ENCODE data around the gene PLP2. TPM values are rescaled to one million over a fixed set of nuclear protein-coding genes. Genes with fewer than 3 reads are reported as not detected.
"Not testable (repeated sequence)": the region's sequence is repeated elsewhere in the genome, so short reads cannot be mapped to it uniquely, and the experiment has no call there.

Gene PLP2
- 33.7 and 54.6 TPM in 2 replicates for total RNA-seq (2012; rRNA removed)

DNA sequence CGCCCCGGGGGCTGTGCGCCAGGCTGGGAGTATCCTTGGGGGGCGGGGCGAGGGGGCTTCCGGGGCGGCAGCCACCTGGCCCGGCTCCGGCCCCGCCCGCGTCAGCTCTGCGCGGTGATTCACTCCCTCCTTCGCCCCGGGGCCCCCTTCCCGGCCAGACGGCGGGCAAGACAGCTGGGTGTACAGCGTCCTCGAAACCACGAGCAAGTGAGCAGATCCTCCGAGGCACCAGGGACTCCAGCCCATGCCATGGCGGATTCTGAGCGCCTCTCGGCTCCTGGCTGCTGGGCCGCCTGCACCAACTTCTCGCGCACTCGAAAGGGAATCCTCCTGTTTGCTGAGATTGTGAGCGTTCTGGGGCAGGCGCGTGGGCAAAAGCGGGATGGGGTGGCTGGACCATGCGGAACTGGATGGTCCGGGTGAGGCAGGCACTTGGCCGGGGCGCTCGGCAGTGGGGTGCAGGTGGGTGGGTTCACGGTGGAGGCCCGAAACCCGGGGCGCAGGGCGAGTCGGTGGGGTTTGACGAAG, at the start of gene PLP2:
Gene PLP2 (plus strand): TSS at position 147 of the 528 bp plus-strand sequence. CDS start 103 bp downstream, at position 250.
- H3K9me3 ChIP-seq (replicated peaks; ENCODE audit: low read length), result no peaks in the 10 kb centered on the region
- peak within 1 kb of the TSS; percentile 85 for H3K9ac ChIP-seq (ENCODE audit: low read depth, low read length)
- H3K4me1 ChIP-seq (ENCODE audit: control insufficient read depth, insufficient read depth, low read length), result peaks cover 17% of the 10 kb centered on the region
- H3K36me3 ChIP-seq (ENCODE audit: insufficient read depth, low read length), result peaks cover 23% of the 10 kb centered on the region
- H3K4me2 ChIP-seq (ENCODE audit: low read length), result peak within 1 kb of the TSS; percentile 82
- H3K27me3 ChIP-seq (ENCODE audit: control insufficient read depth, insufficient read depth, low read length), result no peaks in the 10 kb centered on the region
- H3K4me3 ChIP-seq (ENCODE audit: low read length), result peak within 1 kb of the TSS; percentile 75

DNA sequence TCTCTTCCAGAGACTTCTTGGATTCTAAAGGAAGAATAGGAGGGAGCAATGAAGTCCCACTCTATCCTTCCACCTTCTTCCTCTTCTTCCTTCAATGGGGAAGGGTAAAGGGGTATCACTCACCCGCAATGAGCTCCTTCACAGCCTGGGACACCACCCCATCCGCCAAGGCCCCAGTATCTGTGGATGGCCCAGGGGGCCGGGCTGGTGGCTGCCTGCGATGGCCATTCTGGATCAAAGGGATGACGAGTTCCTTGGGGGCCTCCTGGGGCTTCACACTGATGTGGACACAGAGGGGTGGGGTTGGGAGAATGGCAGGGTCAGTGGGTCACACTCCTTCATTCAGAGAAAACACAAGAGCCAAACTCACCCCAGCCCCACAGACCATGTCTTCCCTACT, 49.2 kb upstream of the PLP2 start:
- Histone ChIP-seq H3K4me3 (ENCODE audit: low read length) (peak overlapping the region; percentile 81), H3K9ac (ENCODE audit: low read depth, low read length) (peak overlapping the region; percentile 93), H3K27me3 (ENCODE audit: control insufficient read depth, insufficient read depth, low read length) (no peaks in the 10 kb centered on the region)

DNA sequence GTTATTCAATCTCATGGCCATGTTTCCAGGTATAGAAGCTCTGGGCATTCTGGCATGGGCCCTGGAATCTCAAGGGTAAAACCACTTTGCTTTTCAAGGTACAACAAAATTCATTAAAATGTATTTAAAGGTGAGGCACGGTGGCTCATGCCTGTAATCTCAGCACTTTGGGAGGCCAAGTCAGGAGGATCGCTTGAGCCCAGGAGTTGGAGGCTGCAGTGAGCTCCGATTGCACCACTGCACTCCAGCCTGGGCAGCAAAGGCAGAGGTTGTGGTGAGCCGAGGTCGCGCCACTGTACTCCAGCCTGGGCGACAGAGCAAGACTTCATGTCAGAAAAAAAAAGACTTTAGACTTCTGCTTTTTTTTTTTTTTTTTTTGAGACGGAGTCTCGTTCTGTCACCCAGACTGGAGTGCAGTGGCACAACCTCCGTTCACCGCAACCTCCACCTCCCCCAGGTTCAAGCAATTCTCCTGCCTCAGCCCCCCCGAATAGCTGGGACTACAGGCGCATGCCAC, 43.9 kb upstream of the PLP2 start:
- not testable (repeated sequence) for H3K4me2 ChIP-seq (ENCODE audit: low read length); H3K36me3 ChIP-seq (ENCODE audit: insufficient read depth, low read length); H3K9me3 ChIP-seq (replicated peaks; ENCODE audit: low read length); H3K9ac ChIP-seq (ENCODE audit: low read depth, low read length); H3K27me3 ChIP-seq (ENCODE audit: control insufficient read depth, insufficient read depth, low read length); H3K4me3 ChIP-seq (ENCODE audit: low read length); H3K4me1 ChIP-seq (ENCODE audit: control insufficient read depth, insufficient read depth, low read length)

More for the DNA sequence above, 49.2 kb upstream of the PLP2 start:
- peak overlapping the region; percentile 79 for H3K4me2 ChIP-seq (ENCODE audit: low read length)
- H3K4me1 ChIP-seq (ENCODE audit: control insufficient read depth, insufficient read depth, low read length), result no peaks in the 10 kb centered on the region
- H3K36me3 ChIP-seq (ENCODE audit: insufficient read depth, low read length), result peaks cover 4% of the 10 kb centered on the region
- H3K9me3 ChIP-seq (replicated peaks; ENCODE audit: low read length), result no peaks in the 10 kb centered on the region

- H3K9me3 ChIP-seq (replicated peaks; ENCODE audit: low read length), result no peaks in the 10 kb centered on the region
- no peaks in the 10 kb centered on the region for H3K27me3 ChIP-seq (ENCODE audit: control insufficient read depth, insufficient read depth, low read length)
- no peak overlapping the region for H3K4me3 ChIP-seq (ENCODE audit: low read length)
- no peaks in the 10 kb centered on the region for H3K4me1 ChIP-seq (ENCODE audit: control insufficient read depth, insufficient read depth, low read length)
- H3K36me3 ChIP-seq (ENCODE audit: insufficient read depth, low read length), result no peaks in the 10 kb centered on the region
- H3K4me2 ChIP-seq (ENCODE audit: low read length), result no peak overlapping the region
- no peak overlapping the region for H3K9ac ChIP-seq (ENCODE audit: low read depth, low read length)
Observed at GRCh38 chrX:49129427-49129826, 42.3 kb upstream of the PLP2 start.

DNA sequence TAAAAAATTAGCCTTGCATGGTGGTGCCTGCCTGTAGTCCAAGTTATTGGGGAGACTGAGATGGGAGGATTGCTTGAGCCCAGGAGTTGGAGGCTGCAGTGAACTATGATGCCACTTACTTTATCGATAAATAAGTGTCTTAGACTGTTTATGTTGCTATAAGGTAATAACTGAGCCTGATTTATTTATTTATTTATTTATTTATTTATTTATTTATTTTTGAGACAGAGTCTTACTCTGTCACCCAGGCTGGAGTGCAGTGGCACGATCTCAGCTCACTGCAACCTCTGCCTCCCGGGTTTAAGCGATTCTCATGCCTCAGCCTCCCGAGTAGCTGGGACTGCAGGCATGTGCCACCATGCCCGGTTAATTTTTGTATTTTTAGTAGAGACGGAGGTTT, 39.4 kb upstream of the PLP2 start:
- H3K4me2 ChIP-seq (ENCODE audit: low read length); H3K9ac ChIP-seq (ENCODE audit: low read depth, low read length); H3K4me1 ChIP-seq (ENCODE audit: control insufficient read depth, insufficient read depth, low read length): not testable (repeated sequence)

DNA sequence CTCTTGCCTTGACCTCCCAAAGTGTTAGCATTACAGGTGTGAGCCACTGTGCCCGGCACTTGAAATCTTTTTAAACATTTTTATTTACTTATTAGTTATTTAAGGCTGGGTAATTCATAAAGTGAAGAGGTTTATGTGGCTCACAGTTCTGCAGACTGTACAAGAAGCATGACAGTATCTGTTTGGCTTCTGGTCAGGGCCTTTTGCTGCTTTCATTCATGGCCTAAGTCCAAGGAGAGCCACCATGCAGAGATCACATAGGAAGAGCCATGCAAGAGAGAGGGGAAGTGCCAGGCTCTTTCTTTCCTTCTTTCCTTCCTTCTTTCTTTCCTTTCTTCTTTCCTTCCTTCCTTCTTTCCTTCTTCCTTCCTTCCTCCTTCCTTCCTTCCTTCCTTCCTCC, 37.9 kb upstream of the PLP2 start:
- H3K4me3 ChIP-seq (ENCODE audit: low read length), result no peak overlapping the region
- H3K36me3 ChIP-seq (ENCODE audit: insufficient read depth, low read length), result no peaks in the 10 kb centered on the region
- no peak overlapping the region for H3K4me2 ChIP-seq (ENCODE audit: low read length)
- H3K27me3 ChIP-seq (ENCODE audit: control insufficient read depth, insufficient read depth, low read length), result no peaks in the 10 kb centered on the region
- H3K9me3 ChIP-seq (replicated peaks; ENCODE audit: low read length), result no peaks in the 10 kb centered on the region
- no peaks in the 10 kb centered on the region for H3K4me1 ChIP-seq (ENCODE audit: control insufficient read depth, insufficient read depth, low read length)
- no peak overlapping the region for H3K9ac ChIP-seq (ENCODE audit: low read depth, low read length)

More for the DNA sequence above, 39.4 kb upstream of the PLP2 start:
- not testable (repeated sequence) for H3K27me3 ChIP-seq (ENCODE audit: control insufficient read depth, insufficient read depth, low read length); H3K36me3 ChIP-seq (ENCODE audit: insufficient read depth, low read length); H3K4me3 ChIP-seq (ENCODE audit: low read length); H3K9me3 ChIP-seq (replicated peaks; ENCODE audit: low read length)

DNA sequence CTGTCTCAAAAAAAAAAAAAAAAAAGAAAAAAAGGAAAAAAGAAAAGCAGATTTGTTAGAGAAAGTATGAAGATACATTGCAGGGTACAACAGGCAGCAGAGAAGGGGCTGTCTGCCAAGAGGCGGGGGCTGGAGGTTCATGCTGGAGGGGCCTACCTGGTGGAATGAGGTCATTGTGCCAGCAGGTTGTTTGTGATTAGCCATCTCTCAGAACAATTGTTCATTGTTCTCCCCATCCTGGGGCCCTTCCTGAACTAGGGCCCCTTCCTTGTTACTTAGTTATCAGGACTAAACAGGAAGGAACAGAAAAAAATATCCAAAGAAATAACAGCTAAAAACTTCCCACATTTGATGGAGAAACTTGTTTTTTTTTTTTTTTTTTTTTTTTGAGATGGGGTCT, 34.2 kb upstream of the PLP2 start:
- no peaks in the 10 kb centered on the region for H3K4me1 ChIP-seq (ENCODE audit: control insufficient read depth, insufficient read depth, low read length)
- no peak overlapping the region for H3K4me3 ChIP-seq (ENCODE audit: low read length)
- no peaks in the 10 kb centered on the region for H3K36me3 ChIP-seq (ENCODE audit: insufficient read depth, low read length)
- no peaks in the 10 kb centered on the region for H3K27me3 ChIP-seq (ENCODE audit: control insufficient read depth, insufficient read depth, low read length)
- no peak overlapping the region for H3K9ac ChIP-seq (ENCODE audit: low read depth, low read length)
- H3K4me2 ChIP-seq (ENCODE audit: low read length), result no peak overlapping the region
- peaks cover 3% of the 10 kb centered on the region for H3K9me3 ChIP-seq (replicated peaks; ENCODE audit: low read length)

- Histone ChIP-seq H3K9me3 (replicated peaks; ENCODE audit: low read length) (peaks cover 3% of the 10 kb centered on the region), H3K4me3 (ENCODE audit: low read length) (no peak overlapping the region), H3K27me3 (ENCODE audit: control insufficient read depth, insufficient read depth, low read length) (no peaks in the 10 kb centered on the region), H3K36me3 (ENCODE audit: insufficient read depth, low read length) (no peaks in the 10 kb centered on the region), H3K4me2 (ENCODE audit: low read length) (no peak overlapping the region), H3K4me1 (ENCODE audit: control insufficient read depth, insufficient read depth, low read length) (no peaks in the 10 kb centered on the region), H3K9ac (ENCODE audit: low read depth, low read length) (no peak overlapping the region)
Observed at GRCh38 chrX:49139713-49140112, 32.0 kb upstream of the PLP2 start.

DNA sequence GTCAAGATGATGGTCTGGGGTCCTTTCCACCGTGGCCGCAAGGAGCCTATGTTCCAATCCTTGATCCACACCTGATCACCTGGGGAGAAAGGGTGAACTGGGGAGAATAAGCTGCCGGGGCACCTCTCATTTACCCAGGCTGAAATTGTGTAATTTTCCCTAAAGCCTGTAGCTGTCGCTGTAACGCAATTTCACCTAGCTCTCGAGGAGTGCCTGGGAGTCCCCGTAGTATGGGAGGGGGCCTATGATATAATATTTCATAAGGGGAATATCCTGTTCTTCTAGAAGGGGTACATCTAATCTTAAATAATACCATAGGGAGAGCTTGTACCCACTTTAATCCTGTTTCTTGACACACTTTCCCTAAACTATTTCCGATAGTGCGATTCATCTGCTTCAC, 29.4 kb upstream of the PLP2 start:
- H3K4me2 ChIP-seq (ENCODE audit: low read length); H3K9me3 ChIP-seq (replicated peaks; ENCODE audit: low read length); H3K27me3 ChIP-seq (ENCODE audit: control insufficient read depth, insufficient read depth, low read length); H3K9ac ChIP-seq (ENCODE audit: low read depth, low read length); H3K36me3 ChIP-seq (ENCODE audit: insufficient read depth, low read length); H3K4me1 ChIP-seq (ENCODE audit: control insufficient read depth, insufficient read depth, low read length); H3K4me3 ChIP-seq (ENCODE audit: low read length): not testable (repeated sequence)

GRCh38 chrX:49143154-49143553, 28.5 kb upstream of the PLP2 start:
- not testable (repeated sequence) for H3K4me2 ChIP-seq (ENCODE audit: low read length); H3K27me3 ChIP-seq (ENCODE audit: control insufficient read depth, insufficient read depth, low read length); H3K4me1 ChIP-seq (ENCODE audit: control insufficient read depth, insufficient read depth, low read length); H3K4me3 ChIP-seq (ENCODE audit: low read length); H3K9ac ChIP-seq (ENCODE audit: low read depth, low read length); H3K36me3 ChIP-seq (ENCODE audit: insufficient read depth, low read length); H3K9me3 ChIP-seq (replicated peaks; ENCODE audit: low read length)

GRCh38 chrX:49147282-49147681, 24.4 kb upstream of the PLP2 start:
- H3K9ac ChIP-seq (ENCODE audit: low read depth, low read length), result no peak overlapping the region
- no peaks in the 10 kb centered on the region for H3K27me3 ChIP-seq (ENCODE audit: control insufficient read depth, insufficient read depth, low read length)
- no peak overlapping the region for H3K4me2 ChIP-seq (ENCODE audit: low read length)
- H3K4me1 ChIP-seq (ENCODE audit: control insufficient read depth, insufficient read depth, low read length), result no peaks in the 10 kb centered on the region
- H3K36me3 ChIP-seq (ENCODE audit: insufficient read depth, low read length), result no peaks in the 10 kb centered on the region
- H3K4me3 ChIP-seq (ENCODE audit: low read length), result no peak overlapping the region
- H3K9me3 ChIP-seq (replicated peaks; ENCODE audit: low read length), result no peaks in the 10 kb centered on the region

DNA sequence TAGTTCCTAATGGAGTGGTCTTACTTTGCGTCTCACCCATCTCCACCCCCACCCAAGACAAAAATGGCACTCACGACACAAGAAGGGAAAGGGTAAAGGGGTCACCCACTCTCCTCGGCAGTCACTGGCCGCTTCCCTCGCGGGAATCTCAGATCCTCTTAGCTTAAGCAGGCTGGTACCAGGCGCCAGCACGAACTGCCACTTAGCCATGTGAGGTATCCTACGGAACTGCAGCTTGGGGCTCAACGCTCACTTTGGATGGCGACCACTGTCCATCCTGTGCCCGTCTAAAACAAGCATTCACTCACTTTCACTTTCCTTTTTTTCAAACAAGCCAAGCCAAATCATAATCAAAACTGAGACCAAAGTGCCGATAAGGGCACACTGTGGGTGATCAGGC, 23.8 kb upstream of the PLP2 start:
- no peak overlapping the region for H3K4me3 ChIP-seq (ENCODE audit: low read length)
- no peaks in the 10 kb centered on the region for H3K36me3 ChIP-seq (ENCODE audit: insufficient read depth, low read length)
- no peaks in the 10 kb centered on the region for H3K9me3 ChIP-seq (replicated peaks; ENCODE audit: low read length)
- no peak overlapping the region for H3K9ac ChIP-seq (ENCODE audit: low read depth, low read length)
- no peaks in the 10 kb centered on the region for H3K4me1 ChIP-seq (ENCODE audit: control insufficient read depth, insufficient read depth, low read length)
- H3K4me2 ChIP-seq (ENCODE audit: low read length), result no peak overlapping the region
- no peaks in the 10 kb centered on the region for H3K27me3 ChIP-seq (ENCODE audit: control insufficient read depth, insufficient read depth, low read length)

Measured in skeletal muscle satellite cell (primary cell).